SKM-1 (cell line): ENCODE measurements around the gene MCC.

Source experiments
- DNase-seq: peaks from one replicate; lab custom pipeline; 2025; ENCODE audit not compliant: unreplicated experiment; lab: John Stamatoyannopoulos, UW

MCC gene

GRCh38 chr5:113152380-113152740 is 335.9 kb downstream of the MCC start:
- DNase-seq = no peak

- no peak for DNase-seq
These were observed 336.4 kb downstream of the MCC start for GRCh38 chr5:113151641-113152379.

GRCh38 chr5:113150821-113151220 is 337.4 kb downstream of the MCC start:
- no peak for DNase-seq

GRCh38 chr5:113150221-113150620 is 338.0 kb downstream of the MCC start:
- no peak for DNase-seq

GRCh38 chr5:113147537-113147936 is 340.7 kb downstream of the MCC start:
- DNase-seq = no peak

- DNase-seq = no peak
These were observed 341.1 kb downstream of the MCC start for GRCh38 chr5:113147101-113147508.

GRCh38 chr5:113145757-113146387 is 342.4 kb downstream of the MCC start:
- DNase-seq = no peak

- no peak for DNase-seq
These were observed 346.1 kb downstream of the MCC start for GRCh38 chr5:113142186-113142585.

- DNase-seq = no peak
These were observed 347.2 kb downstream of the MCC start for GRCh38 chr5:113140837-113141671.

GRCh38 chr5:113133211-113133975 is 354.9 kb downstream of the MCC start:
- DNase-seq = no peak

GRCh38 chr5:113132564-113132963 is 355.7 kb downstream of the MCC start:
- no peak for DNase-seq

GRCh38 chr5:113128641-113129330 is 359.5 kb downstream of the MCC start:
- DNase-seq = no peak

GRCh38 chr5:113128082-113128481 is 360.2 kb downstream of the MCC start:
- DNase-seq = no peak

- DNase-seq = no peak
These were observed 361.2 kb downstream of the MCC start for GRCh38 chr5:113127021-113127420.

GRCh38 chr5:113125371-113125770 is 362.9 kb downstream of the MCC start:
- no peak for DNase-seq

GRCh38 chr5:113124914-113125313 is 363.3 kb downstream of the MCC start:
- DNase-seq = no peak

- DNase-seq = no peak
These were observed 364.0 kb downstream of the MCC start for GRCh38 chr5:113124265-113124664.

GRCh38 chr5:113123618-113124017 is 364.6 kb downstream of the MCC start:
- no peak for DNase-seq

GRCh38 chr5:113122053-113122452 is 366.2 kb downstream of the MCC start:
- DNase-seq = no peak

GRCh38 chr5:113119246-113119924 is 368.9 kb downstream of the MCC start:
- DNase-seq = no peak
